Endothelial cell of umbilical vein (primary cell): ENCODE measurements around the gene WDR11. TPM values are rescaled to one million over a fixed set of nuclear protein-coding genes. Genes with fewer than 3 reads are reported as not detected.

ENCODE experiments used
- BruUV-seq: library from RNA; stranded (reverse); fragments of 400-500 nt; replicated peaks from 2 replicates; lab custom pipeline; 2021; lab: Mats Ljungman, UMichigan
- CTCF ChIA-PET: fragments of 300-600, 350-600 bp; sonication (Branson Sonifier 250); formaldehyde crosslinking; loops from one replicate; lab custom pipeline; 2021; ENCODE audit warnings: antibody characterized with exemption, inconsistent platforms; lab: Charles Lee
- POLR2A ChIA-PET: fragments of 300-600, 350-600 bp; sonication (Branson Sonifier 250); formaldehyde crosslinking; loops from one replicate; lab custom pipeline; 2021; ENCODE audit warnings: antibody characterized with exemption, inconsistent platforms; lab: Charles Lee
- DNase-seq: peaks from one replicate; pipeline ENCODE4 v3.0.0-alpha.2; 2011; ENCODE audit warnings: low read depth, low spot score
- FAIRE-seq: peaks from 2 replicates; lab custom pipeline; 2011; peaks lifted over from hg19 to GRCh38; lab: Jason Lieb, UNC
- H2AFZ ChIP-seq: 2 replicates; pipeline ENCODE4 v1.6.0; 2012; ENCODE audit warnings: low read depth, low read length, control low read depth, inconsistent platforms
- H3K27ac ChIP-seq: 2 replicates; pipeline ENCODE4 v1.5.1; 2011; ENCODE audit warnings: low read depth, mild to moderate bottlenecking, control low read depth, low read length, moderate library complexity; ENCODE audit not compliant: insufficient read depth
- H3K27me3 ChIP-seq, 2 experiments: 2 replicates each; pipeline versions ENCODE4 v1.6.0 to v1.6.1; 2011; ENCODE audit warnings: low read length in 2 of 2, mixed read lengths in 1 of 2; ENCODE audit not compliant: control insufficient read depth in 2 of 2, insufficient read depth in 2 of 2
- H3K36me3 ChIP-seq, 2 experiments: 2 replicates in 1 of 2; 3 replicates in 1 of 2; pipeline ENCODE4 v1.5.1; 2011; ENCODE audit warnings: low read length in 2 of 2, mild to moderate bottlenecking in 1 of 2, moderate library complexity in 1 of 2; ENCODE audit not compliant: control insufficient read depth in 2 of 2, insufficient read depth in 2 of 2; ENCODE audit errors: extremely low read depth in 1 of 2
- H3K4me1 ChIP-seq: 3 replicates; pipeline ENCODE4 v1.5.1; 2011; ENCODE audit warnings: mild to moderate bottlenecking, low read length; ENCODE audit not compliant: control insufficient read depth, insufficient read depth; ENCODE audit errors: extremely low read depth
- H3K4me2 ChIP-seq: 2 replicates; pipeline ENCODE4 v1.6.1; 2011; ENCODE audit warnings: low read length, control low read depth, mixed read lengths; ENCODE audit not compliant: insufficient read depth
- H3K4me3 ChIP-seq, 3 experiments: fragments of 200-600 bp in 1 of 3; sonication (generic), shearing (Covaris generic) in 1 of 3; replicated peaks in 1 of 3; 2 replicates each; pipeline ENCODE4 v1.5.1; 2011 to 2016; ENCODE audit warnings: control low read depth in 3 of 3, low read length in 3 of 3, mild to moderate bottlenecking in 2 of 3, inconsistent platforms in 1 of 3, low read depth in 1 of 3, moderate library complexity in 1 of 3; ENCODE audit not compliant: insufficient read depth in 1 of 3
- H3K79me2 ChIP-seq: 2 replicates; pipeline ENCODE4 v1.6.0; 2012; ENCODE audit warnings: low read length, inconsistent platforms; ENCODE audit not compliant: control insufficient read depth, insufficient read depth
- H3K9ac ChIP-seq: replicated peaks from 2 replicates; pipeline ENCODE3; 2011; ENCODE audit warnings: low read length, control low read depth; ENCODE audit not compliant: insufficient read depth; ENCODE audit errors: extremely low read depth
- H3K9me1 ChIP-seq: replicated peaks from 3 replicates; pipeline ENCODE4 v1.6.0; 2011; ENCODE audit warnings: mild to moderate bottlenecking, low read length; ENCODE audit not compliant: control insufficient read depth, insufficient read depth; ENCODE audit errors: extremely low read depth
- H3K9me3 ChIP-seq: replicated peaks from 2 replicates; pipeline ENCODE4 v1.5.1; 2012; ENCODE audit warnings: low read length, inconsistent platforms; ENCODE audit not compliant: control insufficient read depth, insufficient read depth
- H4K20me1 ChIP-seq: replicated peaks from 2 replicates; pipeline ENCODE3; 2011; ENCODE audit warnings: mild to moderate bottlenecking, low read length; ENCODE audit not compliant: control insufficient read depth, insufficient read depth; ENCODE audit errors: extremely low read depth
- CTCF ChIP-seq, 2 donors: IDR thresholded peaks; 1 replicate in 1 of 2; 2 replicates in 1 of 2; pipeline ENCODE4 v1.5.1; 2011; ENCODE audit warnings: low read length in 2 of 2, mild to moderate bottlenecking in 2 of 2, moderate library complexity in 2 of 2, control low read depth in 1 of 2, inconsistent platforms in 1 of 2, low read depth in 1 of 2; ENCODE audit not compliant: insufficient read depth in 1 of 2; ENCODE audit errors: extremely low read depth in 1 of 2
- EZH2 ChIP-seq: IDR thresholded peaks from 2 replicates; pipeline ENCODE4 v1.6.1; 2012; ENCODE audit warnings: borderline replicate concordance, low read depth, mild to moderate bottlenecking, moderate library complexity, low read length, inconsistent platforms; ENCODE audit not compliant: severe bottlenecking
- FOS ChIP-seq: IDR thresholded peaks from 2 replicates; pipeline ENCODE4 v1.6.1; 2011; ENCODE audit warnings: mild to moderate bottlenecking, low read length, moderate library complexity, borderline replicate concordance; ENCODE audit not compliant: insufficient read depth
- GATA2 ChIP-seq: IDR thresholded peaks from 2 replicates; pipeline ENCODE4 v1.7.0; 2011; ENCODE audit warnings: low read depth, mild to moderate bottlenecking, moderate library complexity, mixed read lengths, low read length; ENCODE audit not compliant: insufficient read length, insufficient read depth
- JUN ChIP-seq: IDR thresholded peaks from 2 replicates; pipeline ENCODE4 v1.6.1; 2011; ENCODE audit warnings: borderline replicate concordance, low read depth; ENCODE audit not compliant: insufficient read length, insufficient read depth
- MAX ChIP-seq: IDR thresholded peaks from 2 replicates; pipeline ENCODE4 v1.6.1; 2011; ENCODE audit not compliant: insufficient read depth, insufficient read length
- MYC ChIP-seq: IDR thresholded peaks from one replicate; pipeline ENCODE4 v1.6.1; 2011; ENCODE audit warnings: mild to moderate bottlenecking, low read depth, low read length
- POLR2A ChIP-seq: IDR thresholded peaks from 2 replicates; pipeline ENCODE4 v1.6.1; 2012; ENCODE audit warnings: low read depth, mild to moderate bottlenecking, control low read depth, low read length
- POLR2AphosphoS5 ChIP-seq: IDR thresholded peaks from 2 replicates; pipeline ENCODE4 v1.6.1; 2012; ENCODE audit warnings: low read depth, mild to moderate bottlenecking, control low read depth, low read length, moderate library complexity; ENCODE audit not compliant: insufficient read depth
- dilution Hi-C: fragments of 300-500 bp; cut with MboI; formaldehyde crosslinking; loops from one replicate; pipeline ENCODE4 v1.15.0; 2019; ENCODE audit warnings: low sequenced_read_pairs; ENCODE audit not compliant: extremely low pct_ligation_motif_present
- intact Hi-C: fragments of 100-400 bp; cut with micrococcal nuclease; formaldehyde crosslinking; loops from one replicate; pipeline ENCODE4 v1.10.0; 2022
- polyA plus RNA-seq, 4 experiments: library from polyadenylated mRNA; depleted of rRNA in 3 of 4; stranded (reverse) in 3 of 4; unstranded in 1 of 4; fragments of >200 nt; gene quantifications; 2 replicates each; pipeline versions ENCODE4 v1.2.1 to v1.2.3, GENCODE V29; 2011 to 2012; ENCODE audit warnings: missing spikeins in 1 of 4
- total RNA-seq: library from RNA; stranded (reverse); gene quantifications from 2 replicates; pipeline ENCODE4 v1.2.3, GENCODE V29; 2021

Gene WDR11
- total and polyA plus RNA-seq, 2 donors (not counting 3 experiments of a cell fraction or from before 2014, with no cell fraction given), result 63.6 to 73.9 TPM

GRCh38 chr10:120825878-120826769 is 25.0 kb upstream of the WDR11 start:
- ChIA-PET POLR2A (no interaction called here), CTCF (interaction anchor here (0.9 to 2.4 kb wide), 5 partner anchors 14 to 403 kb away, joined by 3 to 9 read pairs (median 4); no protein-coding TSS in a partner anchor)
- H3K27ac ChIP-seq, result no peak overlapping the region
- DNase-seq (no peak), FAIRE-seq (no peak)
- no peaks in the 10 kb centered on the region for H3K9me3 ChIP-seq
- H3K36me3 ChIP-seq, result no peaks in the 10 kb centered on the region
- no peak overlapping the region for H2AFZ ChIP-seq
- no peaks in the 10 kb centered on the region for H3K4me1 ChIP-seq
- no peaks in the 10 kb centered on the region for H4K20me1 ChIP-seq
- H3K9me1 ChIP-seq, result no peaks in the 10 kb centered on the region
- no TSS peak for BruUV-seq
- no peak overlapping the region for H3K4me2 ChIP-seq
- peaks cover 0 to 2% of the 10 kb centered on the region in 2 experiments for H3K27me3 ChIP-seq
- TF ChIP-seq POLR2AphosphoS5 (no peak), MAX (no peak), FOS (no peak), GATA2 (no peak), MYC (no peak), POLR2A (no peak), EZH2 (no peak), JUN (no peak), CTCF (IDR thresholded peaks at IDR 0.05; ENCODE audit: extremely low read depth in 1 of 2, insufficient read depth in 1 of 2, low read depth in 1 of 2, low read length in 2 of 2) (no peak)
- no peaks in the 10 kb centered on the region for H3K79me2 ChIP-seq
- dilution Hi-C loops, result no loop called here
- intact Hi-C loops, result no loop called here
- H3K4me3 ChIP-seq, result no peak overlapping the region
- no peak overlapping the region for H3K9ac ChIP-seq
